ENCODE results near the gene RYR3.

The RYR3 gene

GRCh38 chr15:33382491-33382890, 71.7 kb downstream of the RYR3 start:
- no peak for DNase-seq (ENCODE audit: low read depth in 2 of 2)

- DNase-seq (ENCODE audit: low read depth in 2 of 2): no peak
Observed at GRCh38 chr15:33384307-33384706, 73.5 kb downstream of the RYR3 start.

GRCh38 chr15:33392453-33392852, 81.7 kb downstream of the RYR3 start:
- DNase-seq (ENCODE audit: low read depth in 2 of 2): no peak

GRCh38 chr15:33393546-33393945, 82.8 kb downstream of the RYR3 start:
- no peak for DNase-seq (ENCODE audit: low read depth in 2 of 2)

- no peak for DNase-seq (ENCODE audit: low read depth in 2 of 2)
Observed at GRCh38 chr15:33395321-33395720, 84.6 kb downstream of the RYR3 start.

- DNase-seq (ENCODE audit: low read depth in 2 of 2): no peak
Observed at GRCh38 chr15:33395846-33396245, 85.1 kb downstream of the RYR3 start.

- no peak for DNase-seq (ENCODE audit: low read depth in 2 of 2)
Observed at GRCh38 chr15:33396475-33396874, 85.7 kb downstream of the RYR3 start.

- no peak for DNase-seq (ENCODE audit: low read depth in 2 of 2)
Observed at GRCh38 chr15:33398555-33398954, 87.8 kb downstream of the RYR3 start.

GRCh38 chr15:33400941-33401340, 90.2 kb downstream of the RYR3 start:
- DNase-seq (ENCODE audit: low read depth in 2 of 2): no peak

GRCh38 chr15:33402600-33402999, 91.8 kb downstream of the RYR3 start:
- no peak for DNase-seq (ENCODE audit: low read depth in 2 of 2)

- DNase-seq (ENCODE audit: low read depth in 2 of 2): no peak
Observed at GRCh38 chr15:33405096-33405495, 94.3 kb downstream of the RYR3 start.

- no peak for DNase-seq (ENCODE audit: low read depth in 2 of 2)
Observed at GRCh38 chr15:33411596-33412540, 101.1 kb downstream of the RYR3 start.

- no peak for DNase-seq (ENCODE audit: low read depth in 2 of 2)
Observed at GRCh38 chr15:33419701-33420100, 108.9 kb downstream of the RYR3 start.

GRCh38 chr15:33424025-33424424, 113.3 kb downstream of the RYR3 start:
- no peak for DNase-seq (ENCODE audit: low read depth in 2 of 2)

GRCh38 chr15:33425142-33425541, 114.4 kb downstream of the RYR3 start:
- DNase-seq (ENCODE audit: low read depth in 2 of 2): no peak

GRCh38 chr15:33430577-33430976, 119.8 kb downstream of the RYR3 start:
- no peak for DNase-seq (ENCODE audit: low read depth in 2 of 2)

- DNase-seq (ENCODE audit: low read depth in 2 of 2): no peak
Observed at GRCh38 chr15:33433821-33434220, 123.1 kb downstream of the RYR3 start.

GRCh38 chr15:33438396-33438795, 127.6 kb downstream of the RYR3 start:
- no peak for DNase-seq (ENCODE audit: low read depth in 2 of 2)

GRCh38 chr15:33440900-33441299, 130.1 kb downstream of the RYR3 start:
- DNase-seq (ENCODE audit: low read depth in 2 of 2): no peak

- DNase-seq (ENCODE audit: low read depth in 2 of 2): no peak
Observed at GRCh38 chr15:33442449-33442848, 131.7 kb downstream of the RYR3 start.

- DNase-seq (ENCODE audit: low read depth in 2 of 2): no peak
Observed at GRCh38 chr15:33443708-33444107, 132.9 kb downstream of the RYR3 start.

- no peak for DNase-seq (ENCODE audit: low read depth in 2 of 2)
Observed at GRCh38 chr15:33445984-33446383, 135.2 kb downstream of the RYR3 start.

GRCh38 chr15:33448151-33448550, 137.4 kb downstream of the RYR3 start:
- DNase-seq (ENCODE audit: low read depth in 2 of 2): no peak
